Ishikawa (cell line): ENCODE data around the gene TMEM212.

ENCODE experiments used
- CREB1 ChIP-seq: IDR thresholded peaks from 2 replicates; pipeline ENCODE4 v1.6.1; 2012; ENCODE audit warnings: low read depth
- YY1 ChIP-seq: IDR thresholded peaks from 2 replicates; pipeline ENCODE4 v1.6.1; 2012; ENCODE audit warnings: low read depth
- ZBTB7A ChIP-seq: IDR thresholded peaks from 2 replicates; pipeline ENCODE4 v1.6.1; 2012; ENCODE audit warnings: low read depth

DNA sequence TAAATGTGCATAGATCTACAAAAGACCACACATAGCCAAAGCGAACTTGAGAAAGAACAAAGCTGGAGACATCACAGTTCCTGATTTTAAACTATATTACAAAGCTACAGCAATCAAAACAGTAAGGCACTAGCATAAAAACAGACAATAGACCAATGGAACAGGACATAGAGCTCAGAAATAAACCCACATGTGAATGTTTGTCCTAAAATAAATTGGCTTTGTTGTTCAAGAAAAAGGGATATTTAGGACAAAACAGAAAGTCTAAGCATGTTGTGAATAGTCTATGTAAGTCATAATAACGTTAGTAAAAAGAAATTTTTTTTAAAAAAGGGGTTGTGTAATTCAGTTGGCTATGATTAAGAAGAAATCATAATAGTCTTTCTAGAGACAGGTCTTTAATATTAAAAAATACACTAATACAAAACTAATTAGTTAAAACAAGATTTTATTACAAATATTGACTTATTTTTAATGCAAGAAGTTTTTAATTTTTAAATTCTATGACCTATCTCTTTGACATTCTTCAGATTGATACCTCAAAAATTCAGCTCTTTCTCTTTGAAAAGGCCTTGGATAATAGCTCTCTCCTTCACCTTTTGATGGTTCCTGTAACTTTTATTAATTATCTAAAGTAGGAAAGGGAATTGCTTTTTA is 11.6 kb downstream of the TMEM212 start:
- no peak for TF ChIP-seq CREB1
- TF ChIP-seq YY1 = no peak
- TF ChIP-seq ZBTB7A = no peak
